Fibroblast of peridontal ligament (primary cell): Measurements from ENCODE around the gene SHC1.

Source experiments
- DNase-seq: peaks from one replicate; pipeline ENCODE4 v3.0.0-alpha.2; 2010; ENCODE audit errors: extremely low read depth

SHC1 gene

DNA sequence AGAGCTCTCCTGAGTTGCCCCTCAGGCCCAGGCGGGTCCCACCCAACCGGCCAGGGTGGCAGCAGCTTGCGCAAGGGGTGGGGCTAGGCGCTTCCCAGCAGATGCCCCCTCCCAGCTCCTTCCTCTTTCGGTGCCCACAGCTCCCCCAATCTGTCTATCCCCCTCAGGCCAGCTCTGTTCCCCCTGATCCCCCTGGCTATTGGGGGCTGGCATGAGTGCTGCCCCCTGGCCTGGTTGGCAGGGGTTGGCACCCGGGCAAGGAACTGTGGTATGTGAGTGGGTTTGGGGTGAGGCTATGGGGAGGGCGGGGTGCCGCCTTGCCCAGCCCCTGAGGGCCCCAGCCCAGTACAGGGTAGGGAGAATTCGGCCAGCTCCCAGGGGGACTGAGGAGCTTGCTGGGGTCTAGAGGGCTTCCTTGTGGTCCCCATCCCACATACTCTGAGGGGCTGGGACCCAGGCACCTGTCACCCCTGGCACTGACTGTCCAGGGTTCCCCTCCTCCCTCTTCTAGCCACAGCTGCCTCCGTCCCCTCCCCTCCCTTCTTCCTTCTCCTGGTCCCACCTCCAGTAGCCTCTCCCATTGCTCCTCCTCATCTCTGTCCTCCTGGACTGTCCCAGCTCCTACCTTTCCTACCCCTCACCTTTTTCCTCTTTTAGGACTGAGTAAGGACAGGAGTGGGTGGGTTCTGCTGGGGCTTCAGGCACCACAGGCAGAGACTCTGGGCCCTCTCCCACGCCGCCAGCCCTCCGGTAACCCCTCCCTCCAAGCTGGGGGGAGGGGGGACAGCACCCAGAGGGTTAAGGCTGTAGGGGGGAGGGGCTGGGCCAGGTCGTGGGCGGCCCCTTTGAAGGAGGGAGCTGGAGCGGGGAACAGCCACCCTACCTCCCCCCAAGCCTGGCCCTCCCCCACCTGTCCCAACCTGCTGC is 37.7 kb upstream of the SHC1 start:
- no peak for DNase-seq

- DNase-seq, result no peak
These were observed 36.8 kb upstream of the SHC1 start for GRCh38 chr1:155007251-155007828.

DNA sequence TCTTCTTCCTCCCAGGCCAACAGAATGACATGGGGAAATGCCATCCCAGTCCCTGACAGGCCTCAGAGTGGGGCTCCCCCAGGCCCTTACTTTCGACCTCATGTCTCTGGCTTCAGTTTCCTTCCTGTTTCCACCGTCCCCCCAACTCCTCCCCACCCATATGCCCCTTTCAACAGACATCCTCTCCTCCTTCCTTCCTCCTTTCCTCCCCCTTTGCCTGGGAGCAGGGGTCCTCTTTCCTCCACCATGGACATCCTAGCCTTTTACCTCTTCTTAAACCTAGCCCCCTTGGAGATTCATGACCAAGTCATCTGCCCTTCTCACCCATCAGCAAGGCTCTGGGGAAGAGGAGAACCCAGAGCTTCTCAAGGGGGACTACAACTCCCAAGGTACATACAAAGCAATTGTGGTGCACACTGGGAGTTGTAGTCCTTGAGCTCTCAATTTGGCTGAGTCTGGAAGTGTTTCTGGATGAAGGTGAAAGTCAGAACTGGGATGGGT is 36.1 kb upstream of the SHC1 start:
- DNase-seq, result peak; percentile 18

DNA sequence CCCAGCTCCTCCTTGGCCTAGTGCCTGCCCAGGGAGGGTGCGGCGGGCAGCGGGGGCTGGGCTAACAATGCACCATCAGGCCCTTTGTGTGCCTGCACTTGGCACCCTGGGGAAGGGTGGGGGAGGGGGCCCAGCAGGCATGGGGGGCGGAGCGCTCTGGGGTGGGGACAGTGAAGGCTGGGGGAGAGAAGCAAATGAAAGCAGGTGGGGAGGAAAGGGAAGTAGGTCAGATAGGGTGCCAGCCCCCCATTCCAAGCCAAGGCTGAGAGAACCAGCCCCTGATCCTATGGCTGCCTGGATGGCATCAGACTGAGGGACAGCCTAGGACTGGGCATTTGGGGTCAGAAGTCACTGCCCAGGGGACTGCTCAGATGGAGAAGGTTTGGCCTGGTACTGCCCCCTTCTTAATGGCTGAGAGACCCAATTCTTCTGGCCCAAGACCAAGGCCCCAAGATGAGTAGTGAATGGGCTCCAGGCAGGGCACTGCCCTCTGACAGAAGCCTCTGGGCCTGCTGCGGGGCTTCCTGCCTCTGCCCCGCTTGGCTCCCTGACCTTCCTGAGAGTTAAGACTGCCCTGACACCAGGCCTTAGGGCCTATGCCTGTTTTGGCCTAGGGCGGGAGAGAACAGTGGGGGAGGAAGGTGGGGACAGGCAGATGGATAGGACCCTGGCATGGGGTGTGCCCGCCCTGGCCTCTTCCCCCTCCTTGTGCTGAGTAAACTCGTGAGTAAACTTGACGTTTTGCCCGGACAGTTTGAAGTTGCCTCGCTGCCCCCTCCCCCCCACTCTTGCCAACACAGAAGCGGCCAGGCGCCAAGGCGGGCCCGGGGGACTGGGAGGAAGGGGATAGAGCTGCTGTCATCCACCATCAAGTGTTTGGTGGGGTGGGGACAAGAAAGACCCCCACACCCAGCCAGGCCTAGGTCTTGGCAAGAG is 34.8 kb upstream of the SHC1 start:
- peak; percentile 35 for DNase-seq

- peak; percentile 10 for DNase-seq
These were observed 34.0 kb upstream of the SHC1 start for GRCh38 chr1:155004352-155005075.

DNA sequence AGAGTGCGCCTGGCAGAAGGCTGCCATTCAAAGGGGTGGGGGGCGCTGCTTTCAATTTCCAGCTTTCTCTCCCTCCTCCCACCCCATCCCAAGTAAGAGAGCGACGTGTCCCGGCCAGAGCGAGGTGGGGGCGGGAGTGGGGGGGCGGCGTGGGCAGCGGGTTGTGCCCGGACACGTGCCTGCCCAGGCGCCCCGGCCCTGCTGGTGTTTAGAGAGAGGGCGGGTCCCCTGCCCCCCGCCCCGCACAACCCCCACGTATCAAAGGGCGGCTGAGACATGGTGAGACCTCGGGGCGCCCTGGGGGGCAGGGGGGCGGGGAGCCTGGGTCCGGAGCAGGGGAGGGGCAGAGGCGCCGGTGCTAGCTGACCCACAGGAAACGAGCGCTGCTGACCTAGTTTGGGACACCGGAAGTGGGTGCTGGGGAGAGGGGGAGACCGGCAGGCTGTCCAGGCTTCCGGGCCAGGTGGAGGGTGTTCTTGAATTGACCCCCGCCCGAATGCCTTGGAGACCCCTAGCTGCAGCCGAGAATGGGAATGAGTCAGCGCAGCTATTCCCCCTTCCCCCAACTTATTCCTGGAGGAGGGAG is 33.3 kb upstream of the SHC1 start:
- DNase-seq, result peak; percentile 25

- DNase-seq, result peak; percentile 5
These were observed 32.7 kb upstream of the SHC1 start for GRCh38 chr1:155003227-155003765.

DNA sequence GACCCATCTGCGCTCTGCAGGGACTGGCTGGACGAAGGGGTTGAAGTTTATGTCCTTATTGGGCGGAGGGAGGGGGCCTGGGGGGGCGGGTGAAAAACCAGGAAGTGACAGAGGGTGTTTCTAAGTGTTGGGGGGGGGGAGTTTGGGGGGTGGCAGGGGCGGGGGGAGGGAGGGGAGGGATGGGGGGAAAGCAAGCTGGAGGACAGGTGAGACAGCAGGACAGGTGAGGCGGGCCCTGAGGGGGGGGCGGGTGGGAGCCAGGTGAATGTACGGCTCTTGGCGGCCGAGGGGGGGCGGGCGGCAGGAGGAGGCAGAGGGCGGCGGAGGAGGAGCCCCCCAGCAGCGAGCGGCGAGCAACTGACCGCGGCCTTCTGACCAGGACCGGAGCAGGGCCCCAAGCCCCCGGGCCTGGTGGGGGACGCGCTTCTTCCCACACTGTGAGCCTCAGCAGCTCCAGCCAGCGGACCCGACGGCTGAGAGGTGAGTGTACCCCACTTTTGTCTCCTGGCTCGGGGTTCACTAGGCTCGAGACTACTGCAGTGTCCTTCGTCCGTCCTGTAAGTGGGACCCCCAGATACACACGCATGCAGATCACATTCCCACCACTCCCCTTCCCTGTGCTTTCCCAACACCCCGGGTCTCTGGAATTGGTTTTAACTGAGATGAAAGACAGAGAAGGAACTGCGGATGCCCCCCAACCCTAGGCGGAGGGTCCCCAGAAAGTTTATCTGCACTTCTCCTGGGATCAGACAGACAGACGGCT is 32.1 kb upstream of the SHC1 start, which contains the start of gene ZBTB7B:
Gene ZBTB7B, plus strand, starts transcription at position 339 of the 763 bp plus-strand sequence. CDS start 11,859 bp downstream, outside the sequence.
- DNase-seq, result peak; percentile 25

- DNase-seq, result peak; percentile 97
These were observed 31.3 kb upstream of the SHC1 start for GRCh38 chr1:155001675-155002463.

- peak; percentile 28 for DNase-seq
These were observed 30.8 kb upstream of the SHC1 start for GRCh38 chr1:155001425-155001674.

- peak; percentile 82 for DNase-seq
These were observed 30.3 kb upstream of the SHC1 start for GRCh38 chr1:155000726-155001424.

DNA sequence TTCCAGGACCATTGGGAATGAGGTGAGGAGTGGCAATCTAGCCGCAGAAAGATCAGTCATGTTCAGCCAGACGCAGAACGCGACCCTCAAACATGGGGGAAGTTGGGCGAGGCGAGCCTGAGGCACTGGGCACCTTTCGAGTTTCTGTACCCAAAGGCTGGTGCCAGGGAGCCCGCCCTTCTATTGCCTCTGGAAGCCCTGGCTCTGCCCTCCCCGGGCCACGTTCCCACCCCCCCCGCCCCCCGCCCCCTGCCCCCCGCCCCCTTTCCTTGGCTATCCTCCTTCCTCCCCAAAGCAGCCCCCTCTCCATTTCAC is 29.8 kb upstream of the SHC1 start:
- DNase-seq, result no peak

DNA sequence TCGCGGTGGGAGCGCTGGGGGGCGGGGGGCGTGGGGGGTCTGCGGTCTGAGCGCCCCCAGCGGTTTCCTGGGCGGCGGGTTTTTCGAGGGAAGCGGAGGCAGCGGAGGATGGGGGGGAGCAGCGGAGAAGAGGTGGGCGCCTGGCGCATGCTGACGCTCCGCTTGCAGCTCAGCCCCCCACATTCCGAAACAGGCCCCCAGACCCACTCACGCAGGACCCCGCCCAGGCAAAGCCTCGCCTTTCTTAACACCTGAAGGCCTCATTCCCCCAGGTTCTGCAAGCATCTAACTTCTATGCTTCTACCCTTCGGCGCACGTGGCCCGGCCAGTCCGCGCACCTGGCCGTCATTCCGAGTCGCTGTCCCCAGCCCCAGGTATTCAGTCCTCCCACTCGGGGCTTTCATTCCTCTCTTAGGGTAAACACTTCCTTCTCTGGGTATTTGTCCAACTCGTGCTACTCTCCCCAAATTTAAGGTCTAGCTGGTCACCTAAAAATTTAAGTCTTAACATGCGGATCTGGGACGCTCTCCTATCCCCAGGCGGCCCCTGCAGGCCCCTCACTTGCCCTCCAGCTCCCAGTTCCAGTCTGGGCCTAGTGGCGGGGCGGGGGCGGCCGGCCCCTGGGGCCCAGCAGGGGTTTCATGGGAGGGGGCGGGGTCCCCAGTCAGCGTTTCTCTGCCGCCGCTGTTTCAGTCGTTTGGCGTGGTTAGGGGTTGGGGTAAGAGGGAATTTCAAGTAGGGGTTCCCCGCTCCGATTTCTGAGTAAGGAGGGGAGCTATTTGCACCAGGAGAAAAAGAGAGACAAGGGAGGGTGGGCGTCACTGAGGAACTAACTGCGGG is 29.2 kb upstream of the SHC1 start:
- peak; percentile 5 for DNase-seq

DNA sequence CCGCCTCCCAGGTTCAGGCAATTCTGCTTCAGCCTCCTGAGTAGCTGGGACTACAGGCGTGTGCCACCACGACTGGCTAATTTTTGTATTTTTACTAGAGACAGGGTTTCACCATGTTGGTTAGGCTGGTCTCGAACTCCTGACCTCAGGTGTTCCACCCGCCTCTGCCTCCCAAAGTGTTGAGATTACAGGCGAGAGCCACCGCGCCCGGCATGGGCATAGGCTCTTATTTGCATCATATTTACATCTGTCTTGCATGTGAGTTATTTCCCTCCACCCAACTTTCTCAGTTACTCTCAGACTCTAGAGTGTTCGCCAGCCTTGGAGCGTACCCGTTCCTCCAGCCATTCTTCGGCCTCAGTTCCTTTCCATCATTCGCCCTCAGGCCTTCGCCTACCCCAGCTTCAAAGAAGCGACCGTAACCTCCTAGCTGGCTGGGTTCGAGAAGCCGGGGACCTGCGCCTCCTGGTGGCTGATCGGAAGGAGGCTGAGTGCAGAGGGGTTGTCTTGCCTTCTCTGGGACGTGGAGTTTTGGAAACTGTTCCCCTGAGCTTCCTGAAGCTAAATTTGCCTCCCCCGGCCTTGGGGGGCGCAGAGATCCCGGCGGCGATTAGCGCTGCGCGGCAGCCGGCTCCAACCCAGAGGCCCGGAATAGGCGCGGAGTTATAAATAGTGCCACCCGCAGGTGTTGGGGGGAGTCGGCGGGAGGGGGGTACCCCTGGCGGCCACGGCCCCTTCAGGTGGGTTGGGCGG is 28.4 kb upstream of the SHC1 start:
- peak; percentile 71 for DNase-seq

DNA sequence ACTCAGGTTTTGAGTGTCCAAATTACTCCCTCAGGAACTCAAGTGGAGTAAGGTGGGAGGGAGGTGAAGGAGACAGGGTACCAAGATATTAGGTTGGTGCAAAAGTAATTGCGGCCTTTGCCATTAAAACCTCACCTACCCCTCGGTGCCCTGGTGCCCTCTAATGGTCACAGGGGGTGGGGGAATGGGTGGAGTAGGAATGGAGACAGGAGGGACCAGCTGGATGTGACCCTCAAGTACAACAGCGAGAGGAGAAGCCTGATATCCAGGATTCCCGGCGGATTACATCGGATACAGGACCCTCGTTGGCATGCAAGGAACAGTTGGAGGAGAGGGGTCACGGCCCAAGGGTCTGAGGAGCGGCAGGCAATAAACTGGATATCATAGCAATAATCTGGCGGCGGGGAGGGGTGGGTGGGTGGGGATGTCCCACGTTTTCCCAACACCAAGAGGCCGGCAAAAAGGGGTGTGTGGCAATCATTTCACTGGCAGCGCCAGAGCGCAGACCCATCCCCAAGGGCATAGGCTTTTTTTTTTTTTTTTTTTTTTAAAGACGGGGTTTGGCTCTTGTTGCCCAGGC is 27.7 kb upstream of the SHC1 start:
- no peak for DNase-seq

DNA sequence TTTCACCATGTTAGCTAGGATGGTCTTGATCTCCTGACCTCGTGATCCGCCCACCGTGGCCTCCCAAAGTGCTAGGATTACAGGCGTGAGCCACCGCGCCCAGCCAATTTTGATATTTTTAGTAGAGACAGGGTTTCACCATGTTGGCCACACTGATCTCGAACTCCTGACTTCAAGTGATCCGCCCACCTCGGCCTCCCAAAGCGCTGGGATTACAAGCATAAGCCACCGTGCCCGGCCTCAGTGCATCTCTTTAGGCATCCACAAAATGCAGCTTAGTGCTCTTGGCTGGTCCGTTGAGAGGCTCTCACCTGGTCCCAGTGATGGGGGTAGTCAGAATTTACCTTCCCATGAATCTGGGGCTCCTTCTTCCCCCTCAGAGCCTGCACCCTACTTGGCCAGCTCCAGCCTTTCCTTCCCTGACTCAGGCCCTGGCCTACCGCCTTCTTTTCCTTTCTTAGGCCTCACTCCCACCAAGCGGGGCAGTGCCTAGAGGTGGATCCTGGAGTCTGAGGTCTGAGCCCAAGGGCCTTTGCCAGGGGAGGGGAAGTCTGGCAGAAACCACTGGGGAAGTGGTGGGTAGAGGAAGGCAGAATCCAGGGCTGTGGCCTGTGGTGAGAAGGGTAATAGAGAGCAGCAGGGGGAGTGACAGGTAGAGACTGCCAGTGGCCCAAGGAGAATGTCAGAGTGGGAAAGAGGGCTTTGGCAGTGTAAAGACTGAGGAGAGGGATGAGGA is 26.6 kb upstream of the SHC1 start:
- DNase-seq, result no peak
